Measurements from ENCODE around the gene ENTPD2.

Gene ENTPD2

DNA sequence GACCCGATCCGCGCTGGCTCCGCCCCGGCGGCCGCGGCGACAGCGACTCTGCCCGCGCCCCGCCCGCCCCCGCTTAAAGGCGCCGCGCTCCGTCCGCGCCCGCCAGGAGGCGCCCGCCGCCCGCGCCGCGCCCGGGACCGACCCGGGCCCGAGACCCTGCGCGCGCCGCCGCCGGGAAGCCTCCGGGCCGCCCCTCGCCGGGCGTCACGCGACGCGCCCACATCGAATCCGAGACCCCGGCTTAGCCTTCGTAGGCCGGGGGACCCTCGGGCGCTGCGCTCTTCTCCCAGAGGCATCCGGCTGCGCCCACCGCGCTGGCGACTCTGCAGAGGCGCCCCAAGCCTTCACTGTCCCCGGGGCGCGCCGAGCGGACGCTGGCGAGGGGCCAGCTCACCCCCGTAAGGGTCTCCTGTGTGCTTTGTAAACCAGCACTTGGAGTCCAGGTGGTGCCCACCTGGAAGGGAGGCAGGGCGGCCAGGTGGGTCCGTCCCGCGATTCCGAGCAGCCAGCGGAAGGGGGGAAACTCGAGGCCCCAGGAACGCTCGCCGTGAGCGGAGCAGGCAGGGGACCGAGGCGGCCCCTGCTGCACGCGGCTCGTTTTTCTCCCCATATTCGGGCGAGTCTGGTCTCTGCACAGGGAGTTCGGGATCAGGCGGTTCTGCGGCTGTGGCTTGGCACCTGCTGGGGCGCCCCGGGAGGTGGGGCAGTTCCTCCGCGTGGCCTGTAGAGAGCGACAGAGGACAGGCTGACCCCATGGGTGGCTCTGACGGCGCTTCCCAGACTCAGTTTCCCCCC lies 25.4 kb downstream of the ENTPD2 start:
- FAIRE-seq, result no peak

DNA sequence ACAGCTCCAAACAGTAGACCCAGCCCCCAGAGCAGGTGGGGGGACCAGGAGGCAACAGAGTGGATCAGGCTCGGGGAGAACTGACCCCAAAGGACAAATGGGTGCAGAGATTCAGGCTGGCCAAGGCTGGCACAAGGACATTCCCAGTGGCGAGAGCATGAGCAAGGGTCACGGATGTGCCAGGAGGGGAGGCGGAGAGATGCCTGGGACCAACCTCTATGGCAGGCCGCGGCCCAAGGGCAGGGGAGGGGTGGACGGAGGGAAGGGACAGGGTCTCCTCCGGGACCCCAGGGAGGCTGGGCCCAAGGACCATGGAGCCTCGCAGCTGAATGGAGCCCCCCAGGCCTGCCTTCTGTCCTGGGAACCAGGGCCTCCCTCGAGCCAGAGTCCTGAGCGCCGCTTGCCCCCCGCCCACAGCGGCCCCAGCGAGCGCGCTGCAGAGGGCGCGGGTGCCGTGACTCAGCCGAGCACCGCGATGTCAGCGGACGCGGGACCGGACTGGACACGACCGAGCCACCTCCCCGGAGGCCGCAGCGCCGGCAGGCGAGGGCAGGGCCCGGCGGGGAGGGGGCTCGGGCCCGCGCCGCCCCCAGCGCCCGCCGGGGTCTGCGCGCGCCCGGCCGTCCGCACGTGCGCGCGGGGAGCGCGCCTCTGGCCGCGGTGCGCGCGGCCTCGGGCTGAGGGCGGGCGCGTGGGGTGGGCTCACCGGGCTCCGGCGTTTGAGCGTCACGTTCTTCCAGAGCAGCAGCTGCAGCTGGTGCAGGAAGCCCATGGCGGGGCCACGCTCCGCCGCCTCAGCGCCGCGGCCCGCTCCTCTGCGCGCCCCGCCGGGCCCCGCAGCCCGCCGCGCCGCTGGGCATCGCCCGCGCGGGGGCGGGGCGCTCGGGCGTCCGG lies 26.2 kb downstream of the ENTPD2 start, which contains the start of gene ABCA2:
TSS of gene ABCA2 (minus strand) at position 869 of the 894 bp plus-strand sequence. CDS start at position 772, 97 bp downstream.
- no peak for FAIRE-seq

DNA sequence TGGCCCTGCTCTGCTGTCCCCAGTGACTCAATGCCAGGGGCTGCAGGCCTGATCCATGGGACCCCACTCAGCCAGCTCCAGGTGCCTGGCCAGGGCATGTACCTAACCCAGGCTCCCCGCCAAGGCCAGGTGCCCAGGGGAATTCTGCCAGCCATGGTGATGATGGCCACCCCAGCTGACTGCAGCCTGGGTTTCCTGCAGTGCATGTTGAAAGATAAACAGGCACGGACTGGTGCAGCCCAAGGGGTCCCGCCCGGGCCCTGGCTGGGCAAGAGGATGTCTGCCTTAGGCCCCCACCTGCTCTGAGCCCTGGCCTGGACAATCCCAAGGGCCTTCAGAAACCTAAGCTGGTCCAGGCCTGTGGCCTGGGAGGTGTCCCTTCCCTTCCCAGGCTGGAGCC lies 27.0 kb downstream of the ENTPD2 start:
- no peak for FAIRE-seq

DNA sequence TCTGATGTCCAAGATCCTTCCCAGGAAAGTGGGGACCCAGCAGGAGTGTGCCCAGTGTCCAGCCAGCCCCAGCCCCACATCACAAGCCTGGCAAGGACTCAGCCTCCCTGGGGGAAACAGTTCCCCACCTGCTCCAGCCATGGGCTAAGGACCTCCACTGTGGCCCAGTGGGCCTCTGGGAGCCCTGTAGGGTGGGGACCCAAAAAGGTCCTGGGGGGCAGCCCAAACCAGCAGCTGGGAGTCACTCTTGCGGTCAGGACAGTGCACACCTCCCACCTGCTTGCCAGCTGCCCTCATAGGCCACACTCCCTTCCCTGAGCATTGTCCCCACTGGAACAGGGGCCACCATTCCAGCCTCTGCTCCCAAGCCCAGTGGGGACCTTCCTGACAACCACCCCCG lies 27.5 kb downstream of the ENTPD2 start:
- no peak for FAIRE-seq

DNA sequence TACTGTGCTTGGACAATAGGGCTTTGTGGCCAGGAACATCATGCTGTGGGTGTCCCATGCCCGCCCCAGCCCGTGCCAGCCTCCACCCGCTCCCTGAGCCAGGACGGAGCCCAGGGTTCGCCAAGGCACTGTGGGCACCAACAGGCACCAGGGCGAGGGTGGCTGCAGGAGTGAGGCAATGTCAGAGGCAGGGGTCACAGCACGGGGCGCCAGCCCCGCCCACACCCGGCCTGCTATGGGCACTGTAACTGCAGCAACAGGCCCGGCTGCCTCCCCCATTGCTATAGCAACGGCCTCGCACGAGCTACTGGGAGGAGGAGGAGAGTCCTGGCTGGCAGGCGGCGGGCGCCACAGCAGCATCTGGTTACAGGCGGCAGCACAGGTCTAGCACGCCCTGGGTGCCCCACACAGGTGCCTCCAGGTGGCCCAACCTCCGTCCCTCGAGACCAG lies 28.3 kb downstream of the ENTPD2 start:
- FAIRE-seq, result no peak

DNA sequence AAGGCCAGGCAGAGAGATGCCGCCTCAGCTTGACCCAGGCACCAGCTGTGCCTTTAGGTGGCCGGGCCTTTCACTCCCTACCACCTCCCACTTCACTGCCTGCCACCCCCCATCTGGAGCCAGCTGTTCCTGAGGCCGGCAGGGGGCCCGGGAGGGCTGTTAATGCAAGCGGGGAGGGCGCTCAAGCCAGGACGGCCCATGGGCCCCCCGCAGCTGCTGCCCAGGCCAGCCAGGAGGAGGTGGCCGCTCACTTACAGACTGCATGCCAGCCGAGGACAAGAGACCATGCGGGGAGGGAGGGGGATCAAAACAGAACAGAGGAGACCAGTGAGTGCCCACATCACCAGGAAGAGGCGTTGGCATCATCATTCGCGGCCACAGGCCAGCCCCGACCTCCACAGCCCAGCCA lies 30.3 kb downstream of the ENTPD2 start:
- FAIRE-seq, result no peak

DNA sequence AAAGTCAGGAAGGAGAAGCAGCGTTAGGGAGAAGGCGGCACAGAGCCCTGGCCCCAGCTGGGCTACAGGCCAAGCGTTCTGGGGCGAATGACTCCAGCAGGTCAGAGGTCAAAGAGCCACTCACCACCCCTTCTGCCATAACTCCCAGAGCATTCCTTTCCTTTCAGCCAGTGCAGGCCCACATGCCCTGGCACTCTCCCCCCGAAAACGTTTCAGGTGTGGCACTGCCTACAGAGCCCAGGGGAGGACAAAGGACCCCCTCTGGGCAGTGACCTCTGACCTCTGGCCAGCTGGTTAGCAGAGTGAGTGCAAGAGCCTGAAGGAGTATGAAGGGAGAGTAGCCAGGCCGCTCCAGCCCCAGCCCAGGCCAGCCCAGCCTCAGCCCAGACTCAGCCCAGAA lies 30.7 kb downstream of the ENTPD2 start:
- FAIRE-seq, result no peak

DNA sequence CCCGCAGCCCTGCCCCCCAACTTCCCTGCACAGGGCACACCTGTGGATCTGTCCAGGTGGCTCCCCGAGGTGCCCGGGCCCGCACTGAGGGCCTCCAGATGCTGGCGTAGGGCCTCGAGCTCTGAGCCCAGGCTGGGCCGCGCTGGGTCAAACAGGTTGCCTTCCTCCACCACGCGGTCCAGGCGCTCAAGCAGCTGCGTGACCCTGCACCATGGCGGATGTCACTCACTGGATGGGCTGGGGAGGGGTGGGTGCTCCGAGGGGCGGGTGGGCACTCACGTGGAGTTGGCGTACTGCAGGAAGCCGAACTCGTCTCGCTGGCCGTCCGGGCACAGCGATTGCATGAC lies 31.2 kb downstream of the ENTPD2 start:
- FAIRE-seq, result no peak

DNA sequence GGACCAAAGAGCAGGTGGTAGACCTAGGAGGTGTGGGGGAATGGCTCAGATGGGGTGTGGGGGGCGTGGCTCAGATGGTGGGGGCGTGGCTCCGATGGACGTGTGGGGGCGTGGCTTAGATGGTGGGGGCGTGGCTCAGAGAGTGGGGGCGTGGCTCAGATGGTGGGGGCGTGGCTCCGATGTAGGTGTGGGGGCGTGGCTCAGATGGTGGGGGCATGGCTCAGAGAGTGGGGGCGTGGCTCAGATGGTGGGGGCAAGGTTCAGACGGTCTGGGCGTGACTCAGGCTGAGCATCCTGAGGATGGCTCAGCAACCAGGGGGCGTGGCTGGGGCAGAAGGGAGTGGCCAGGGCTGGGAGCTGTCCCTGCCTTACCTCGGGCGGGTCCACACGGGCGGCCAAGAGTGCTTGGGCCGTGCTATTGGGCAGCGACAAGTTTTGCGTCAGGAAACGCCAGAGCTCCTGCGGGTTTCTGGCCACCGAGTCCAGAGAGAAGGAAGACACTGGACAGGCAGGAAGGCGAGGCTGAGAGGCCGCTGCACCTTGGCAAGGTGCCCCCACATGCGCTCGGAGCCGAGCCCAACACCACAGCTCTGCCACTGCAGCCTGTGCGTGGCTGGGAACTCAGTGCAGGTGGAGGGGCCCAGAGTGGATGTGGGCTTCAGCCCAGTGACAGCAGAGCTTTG lies 31.7 kb downstream of the ENTPD2 start:
- no peak for FAIRE-seq

DNA sequence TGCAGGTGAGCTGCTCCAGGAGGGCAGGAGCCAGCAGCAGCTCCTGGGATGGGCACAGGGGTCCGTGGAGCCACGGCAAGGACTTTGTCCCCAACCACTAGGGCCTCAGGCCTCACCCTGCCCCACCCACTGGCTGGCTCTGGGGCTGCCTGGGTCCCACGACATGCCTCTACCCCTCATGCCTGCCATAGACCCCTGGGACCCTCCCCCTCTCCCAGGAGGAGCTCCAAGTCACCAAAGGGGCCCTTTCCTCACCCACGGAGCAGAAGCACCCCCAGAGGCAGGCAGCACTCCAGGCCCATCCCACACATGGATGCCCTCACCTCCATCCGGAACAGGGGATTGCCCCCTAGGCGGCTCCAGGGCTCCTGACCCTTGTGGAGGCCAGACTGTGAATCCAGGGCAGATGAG lies 32.3 kb downstream of the ENTPD2 start:
- no peak for FAIRE-seq

DNA sequence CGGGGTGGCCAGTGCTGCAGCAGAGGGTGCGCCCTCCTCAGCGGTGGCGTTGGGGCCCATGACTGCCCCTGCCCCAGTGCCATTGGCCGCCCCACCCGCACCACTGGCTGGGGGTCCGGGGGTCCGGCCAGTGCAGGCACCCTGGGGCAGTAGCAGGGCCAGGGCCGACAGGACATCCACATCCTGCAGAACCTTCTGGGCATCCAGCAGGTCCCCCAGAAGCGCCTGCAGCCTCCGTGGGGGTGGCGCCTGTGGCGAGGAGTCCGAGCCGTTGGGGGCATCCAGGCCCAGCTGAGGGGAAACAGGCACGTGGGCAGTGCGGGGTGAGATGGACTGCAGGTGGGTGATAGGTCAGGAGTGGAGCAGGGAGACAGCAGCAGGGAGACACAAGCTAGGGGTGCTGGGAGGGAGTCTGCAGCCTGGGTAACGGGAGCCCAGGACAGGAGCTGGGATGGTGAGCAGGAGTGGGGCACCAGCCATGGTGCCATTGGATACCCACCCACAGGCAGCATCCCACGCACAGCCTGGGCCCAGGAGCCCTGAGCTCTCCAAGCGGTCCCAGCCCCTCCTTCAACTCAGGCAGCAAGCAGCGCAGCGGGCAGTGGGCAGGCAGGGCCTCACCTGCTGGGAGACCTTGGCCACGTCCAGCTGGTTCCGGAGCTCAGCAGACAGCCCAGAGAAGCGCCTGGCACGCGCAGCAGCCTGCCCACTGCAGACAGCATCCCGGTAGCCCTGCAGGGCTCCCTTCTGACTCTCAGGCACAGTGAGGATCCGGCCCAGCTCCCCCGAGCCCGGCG lies 32.9 kb downstream of the ENTPD2 start:
- FAIRE-seq, result no peak

DNA sequence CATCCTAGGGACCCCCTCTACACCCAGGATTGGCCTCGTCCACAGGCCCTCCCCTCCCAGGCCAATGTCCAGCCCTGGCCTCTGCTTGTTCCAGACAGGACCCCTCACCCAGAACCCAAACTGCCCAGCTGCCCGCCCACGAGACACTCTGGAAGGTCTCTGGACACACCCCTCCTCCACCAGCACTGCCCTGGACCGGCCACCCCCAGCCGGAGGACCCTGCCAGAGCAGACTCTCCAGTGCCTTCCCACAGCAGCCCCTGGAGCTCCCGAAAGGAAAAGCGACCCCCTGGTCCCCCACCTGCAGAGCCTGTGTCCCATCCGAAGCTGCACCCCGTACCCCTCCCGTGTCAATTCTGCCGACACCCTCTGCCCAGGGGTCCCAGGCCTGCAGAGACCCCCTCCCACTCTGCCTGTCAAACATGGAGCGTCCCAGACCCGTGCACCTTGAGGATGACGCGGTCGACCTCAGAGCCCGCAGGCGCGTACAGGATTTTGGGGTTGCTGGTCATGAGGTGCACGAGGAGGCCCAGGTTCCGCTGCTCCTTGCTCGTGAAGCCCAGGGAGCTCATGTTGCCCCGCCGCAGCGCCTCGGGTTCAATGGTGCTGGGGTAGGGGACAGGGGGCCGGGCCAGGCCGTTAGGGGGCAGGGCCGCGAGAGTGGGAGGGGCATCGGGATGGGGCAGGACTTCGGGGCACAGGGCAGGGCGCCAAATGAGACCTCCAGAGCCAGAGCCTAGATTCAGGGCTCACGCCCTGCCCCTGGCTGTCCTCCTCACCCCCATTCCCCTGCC lies 33.8 kb downstream of the ENTPD2 start:
- FAIRE-seq, result no peak

DNA sequence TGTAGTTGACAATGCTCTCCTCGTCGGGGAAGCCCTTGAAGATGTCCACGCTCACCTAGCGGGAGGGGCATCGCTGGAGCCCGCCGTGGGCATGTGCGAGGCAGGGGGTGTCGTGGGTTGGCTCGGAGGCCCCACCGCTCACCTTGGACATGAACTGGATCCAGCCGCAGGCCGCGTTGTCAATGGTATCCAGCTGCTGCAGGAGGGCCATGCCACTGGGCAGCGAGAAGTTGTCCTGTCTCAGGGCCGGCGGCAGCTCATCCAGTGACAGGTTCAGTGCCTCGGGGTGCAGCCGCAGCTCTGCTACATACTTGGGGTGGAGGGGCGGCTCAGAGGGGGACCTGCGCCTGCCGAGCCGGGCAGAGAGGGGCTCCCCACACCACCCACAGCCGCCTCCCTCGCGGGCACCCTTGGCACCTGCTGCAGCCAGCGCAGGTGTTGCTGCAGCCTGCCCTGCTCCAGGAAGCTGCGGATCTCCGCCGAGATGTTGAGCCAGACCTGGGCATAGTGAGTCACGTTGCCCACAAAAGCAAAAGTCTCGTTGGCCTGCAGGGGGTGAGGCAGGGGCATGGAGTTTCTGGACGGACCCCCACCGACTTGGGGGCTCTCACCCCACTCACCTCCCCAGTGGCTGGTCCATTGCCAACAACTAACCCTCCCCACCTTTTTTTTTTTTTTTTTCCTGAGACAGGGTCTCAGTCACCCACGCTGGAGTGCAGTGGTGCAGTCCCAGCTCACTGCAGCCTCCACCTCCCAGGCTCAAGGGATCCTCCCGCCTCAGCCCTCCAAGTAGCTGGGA lies 34.9 kb downstream of the ENTPD2 start:
- no peak for FAIRE-seq

DNA sequence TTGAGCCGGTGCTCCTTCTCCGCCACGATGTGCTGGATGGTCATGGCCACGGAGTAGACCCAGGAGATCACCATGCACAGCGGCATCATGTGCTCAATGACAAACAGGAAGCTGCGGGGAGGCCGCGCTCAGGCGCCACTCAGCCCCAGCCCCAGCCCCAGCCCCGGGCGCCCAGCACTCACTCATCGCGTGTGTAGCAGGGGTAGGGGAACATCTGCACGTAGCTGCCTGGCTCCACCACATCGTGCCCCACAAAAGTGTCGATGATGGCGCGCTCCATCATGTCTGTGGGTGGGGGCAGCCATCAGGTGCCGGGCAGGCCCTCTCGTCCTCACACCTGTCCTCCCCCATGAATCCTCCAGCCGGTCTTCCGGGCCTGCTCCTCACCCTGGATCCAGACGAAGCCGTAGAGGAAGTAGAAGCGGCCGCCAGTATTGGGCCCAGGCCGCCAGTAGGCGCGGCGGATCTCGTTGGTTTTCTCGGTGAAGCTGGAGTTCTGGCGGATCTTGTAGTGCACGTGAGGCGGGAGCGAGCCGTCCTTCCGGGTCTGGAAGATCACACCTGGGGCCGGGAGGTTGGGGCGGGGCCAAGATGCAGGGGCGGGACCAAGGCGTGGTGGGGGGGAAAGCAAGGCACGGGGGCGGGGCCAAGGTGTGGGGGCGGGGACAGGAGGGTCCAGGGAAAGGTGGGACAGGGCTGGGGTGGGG lies 35.9 kb downstream of the ENTPD2 start:
- no peak for FAIRE-seq

DNA sequence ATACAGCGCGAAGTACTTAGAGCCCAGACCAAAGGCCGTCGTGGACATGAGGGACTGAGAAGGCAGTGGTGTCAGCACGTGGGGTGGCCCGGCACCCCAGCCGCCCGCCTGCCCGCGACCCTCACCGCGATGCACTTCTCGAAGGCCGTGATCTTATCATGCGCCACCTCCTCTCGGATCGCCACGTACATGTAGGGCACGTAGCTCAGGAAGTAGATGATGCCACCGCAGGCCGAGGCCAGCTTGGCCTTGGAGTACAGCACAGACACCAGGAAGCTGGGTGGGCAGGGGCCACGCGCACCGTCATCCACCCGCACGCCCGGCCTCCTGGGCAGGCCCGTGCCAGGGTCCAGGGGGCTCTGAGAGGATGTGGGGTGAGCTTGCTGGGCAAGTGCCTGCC lies 36.8 kb downstream of the ENTPD2 start:
- FAIRE-seq, result no peak

DNA sequence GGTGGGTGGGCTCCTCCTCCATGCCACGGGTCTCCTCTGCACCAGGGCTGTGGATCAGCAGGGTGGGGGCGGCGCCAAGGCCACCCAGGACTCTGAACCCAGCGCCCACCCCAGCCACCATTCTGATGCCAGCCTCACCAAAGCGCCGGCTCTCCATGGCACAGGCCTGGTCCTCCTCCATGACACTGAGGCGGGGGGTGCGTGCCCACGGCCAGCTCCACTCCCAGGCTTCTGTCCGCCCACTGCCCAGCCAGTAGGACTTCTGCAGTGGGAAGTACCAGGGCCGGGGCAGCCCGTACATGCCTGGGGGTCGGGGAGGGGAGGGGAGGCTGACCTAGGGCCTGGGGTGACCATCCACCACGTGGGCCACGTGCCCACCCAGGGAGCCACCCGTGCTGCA lies 37.4 kb downstream of the ENTPD2 start:
- no peak for FAIRE-seq

DNA sequence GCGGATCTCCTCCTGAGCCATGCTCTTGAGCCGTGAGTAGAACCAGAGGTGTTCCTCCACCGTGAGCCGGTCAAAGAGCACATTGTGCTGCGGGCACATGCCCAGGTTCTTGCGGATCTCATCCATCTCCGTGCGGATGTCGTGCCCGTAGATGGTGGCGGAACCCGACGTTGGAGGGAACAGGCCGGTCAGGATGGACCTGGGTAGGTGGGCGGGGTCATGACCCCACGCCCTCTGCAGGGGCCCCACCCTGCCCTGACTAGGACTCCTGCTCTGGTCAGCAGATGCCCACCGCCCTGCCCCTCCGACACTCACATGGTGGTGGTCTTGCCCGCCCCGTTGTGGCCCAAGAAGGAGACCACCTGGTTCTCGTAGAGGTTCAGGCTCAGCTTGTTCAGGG lies 37.9 kb downstream of the ENTPD2 start:
- FAIRE-seq, result no peak

DNA sequence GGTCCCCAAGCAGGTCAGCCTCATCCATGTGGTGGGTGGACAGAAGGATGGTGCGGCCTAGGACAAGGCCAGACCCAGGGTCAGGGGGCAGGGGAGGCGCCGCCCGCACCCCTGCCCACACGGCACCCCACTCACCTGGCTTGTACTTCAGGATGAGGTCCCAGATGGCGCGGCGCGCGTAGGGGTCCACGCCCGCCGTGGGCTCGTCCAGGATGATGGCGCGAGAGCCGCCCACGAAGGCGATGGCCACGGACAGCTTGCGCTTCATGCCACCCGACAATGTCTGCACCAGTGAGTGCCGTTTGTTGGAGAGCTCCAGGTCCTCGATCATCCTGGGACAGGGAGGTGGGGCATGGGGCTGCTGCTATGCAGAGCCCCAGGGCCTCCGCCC lies 38.3 kb downstream of the ENTPD2 start:
- FAIRE-seq, result no peak

DNA sequence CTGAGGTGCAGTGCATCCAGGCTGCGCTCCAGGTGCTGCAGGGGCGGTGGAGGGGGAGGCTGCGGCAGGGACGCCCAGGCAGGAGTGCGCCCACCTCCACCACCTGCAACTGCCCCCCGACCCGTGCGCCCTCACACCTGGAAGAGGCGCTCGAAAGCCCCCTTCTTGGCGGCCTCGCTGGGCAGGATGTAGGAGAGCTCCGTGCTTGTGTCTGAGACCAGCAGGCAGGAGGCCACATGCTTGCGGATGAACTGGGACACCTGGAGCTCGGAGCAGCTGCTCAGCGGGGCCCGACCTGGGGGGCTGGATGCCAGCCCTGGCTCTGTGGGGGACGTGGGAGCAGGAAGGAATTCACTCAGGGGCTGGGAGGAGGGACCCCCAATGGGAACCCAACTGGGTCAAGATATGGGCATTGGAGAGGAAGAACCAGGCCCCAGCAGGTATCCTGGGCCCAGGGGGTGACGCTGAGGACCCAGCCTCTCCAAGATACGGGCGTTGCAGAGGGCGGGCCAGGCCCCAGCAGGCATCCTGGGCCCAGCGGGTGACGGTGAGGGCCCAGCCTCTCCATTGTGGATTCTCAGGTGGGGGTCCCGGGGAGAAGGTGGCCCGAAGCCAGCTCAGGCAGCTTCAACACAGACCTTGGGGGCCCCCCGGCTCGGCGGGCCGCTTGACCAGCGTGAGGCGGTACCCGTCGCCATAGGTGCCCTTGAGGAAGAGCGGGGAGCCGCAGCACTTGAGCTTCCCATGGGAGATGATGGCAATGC lies 38.9 kb downstream of the ENTPD2 start:
- no peak for FAIRE-seq
